ENCODE results near the gene SHROOM3. TPM values are rescaled to one million over a fixed set of nuclear protein-coding genes. Genes with fewer than 3 reads are reported as not detected.

SHROOM3 gene
- total and polyA plus RNA-seq, 4 donors = 4.7 to 25.8 (median 8.7) TPM

DNA sequence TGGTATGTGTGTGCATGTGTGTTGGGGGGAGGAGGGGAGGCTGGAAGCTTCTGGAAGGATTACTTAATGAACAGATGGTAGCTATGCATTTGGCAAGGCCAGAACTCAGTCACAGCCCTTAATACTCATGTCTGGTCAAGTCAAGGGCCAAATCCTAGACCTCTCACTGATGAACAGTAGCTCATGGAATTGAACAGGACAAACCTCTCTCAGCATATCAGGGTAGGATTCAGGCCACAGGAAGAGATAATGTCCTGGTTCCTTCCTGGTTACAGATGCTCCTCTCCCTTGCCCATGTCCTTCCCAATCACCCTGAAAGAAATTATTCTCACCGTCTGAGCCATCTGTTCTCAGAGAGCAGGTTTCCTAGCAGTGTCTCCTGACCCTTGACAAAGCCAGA lies 297.2 kb downstream of the SHROOM3 start:
- Histone ChIP-seq H3K27me3 (ENCODE audit: control insufficient read depth in 4 of 4, insufficient read depth in 4 of 4, low read length in 3 of 4) (no peaks in the 10 kb centered on the region), H3K4me1 (ENCODE audit: control insufficient read depth in 4 of 4, insufficient read depth in 4 of 4, low read length in 3 of 4) (no peaks in the 10 kb centered on the region), H3K9me3 (ENCODE audit: control insufficient read depth in 4 of 4, low read length in 3 of 4) (no peaks in the 10 kb centered on the region), H3K27ac (ENCODE audit: low read depth in 1 of 2, low read length in 2 of 2) (peak overlapping the region in 1 of 2 donors; percentile 16), H3K4me3 (ENCODE audit: low read depth in 1 of 3, low read length in 3 of 3) (no peak overlapping the region), H3K9ac (ENCODE audit: low read depth in 1 of 2, low read length in 2 of 2) (no peak overlapping the region), H3K36me3 (ENCODE audit: control insufficient read depth in 4 of 4, insufficient read depth in 3 of 4, low read depth in 1 of 4, low read length in 3 of 4) (no peaks in the 10 kb centered on the region)
- WGBS = 82% methylated on average over 1 of the region's 1 CpG
- no peak for DNase-seq (ENCODE audit: low spot score)
- TF ChIP-seq, protein P1, sequence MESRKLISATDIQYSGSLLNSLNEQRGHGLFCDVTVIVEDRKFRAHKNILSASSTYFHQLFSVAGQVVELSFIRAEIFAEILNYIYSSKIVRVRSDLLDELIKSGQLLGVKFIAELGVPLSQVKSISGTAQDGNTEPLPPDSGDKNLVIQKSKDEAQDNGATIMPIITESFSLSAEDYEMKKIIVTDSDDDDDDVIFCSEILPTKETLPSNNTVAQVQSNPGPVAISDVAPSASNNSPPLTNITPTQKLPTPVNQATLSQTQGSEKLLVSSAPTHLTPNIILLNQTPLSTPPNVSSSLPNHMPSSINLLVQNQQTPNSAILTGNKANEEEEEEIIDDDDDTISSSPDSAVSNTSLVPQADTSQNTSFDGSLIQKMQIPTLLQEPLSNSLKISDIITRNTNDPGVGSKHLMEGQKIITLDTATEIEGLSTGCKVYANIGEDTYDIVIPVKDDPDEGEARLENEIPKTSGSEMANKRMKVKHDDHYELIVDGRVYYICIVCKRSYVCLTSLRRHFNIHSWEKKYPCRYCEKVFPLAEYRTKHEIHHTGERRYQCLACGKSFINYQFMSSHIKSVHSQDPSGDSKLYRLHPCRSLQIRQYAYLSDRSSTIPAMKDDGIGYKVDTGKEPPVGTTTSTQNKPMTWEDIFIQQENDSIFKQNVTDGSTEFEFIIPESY (IDR thresholded peaks at IDR 0.05) = no peak
- TF ChIP-seq HNF4G (IDR thresholded peaks at IDR 0.05) (no peak), JUND (IDR thresholded peaks at IDR 0.05) (no peak), RXRA (IDR thresholded peaks at IDR 0.05) (no peak), NR2F2 (IDR thresholded peaks at IDR 0.05) (no peak), HNF4A (conservative IDR thresholded peaks at IDR 0.05) (no peak), FOXA1 (IDR thresholded peaks at IDR 0.05) (no peak), TAF1 (conservative IDR thresholded peaks at IDR 0.05) (no peak)
- TF ChIP-seq, protein P2, sequence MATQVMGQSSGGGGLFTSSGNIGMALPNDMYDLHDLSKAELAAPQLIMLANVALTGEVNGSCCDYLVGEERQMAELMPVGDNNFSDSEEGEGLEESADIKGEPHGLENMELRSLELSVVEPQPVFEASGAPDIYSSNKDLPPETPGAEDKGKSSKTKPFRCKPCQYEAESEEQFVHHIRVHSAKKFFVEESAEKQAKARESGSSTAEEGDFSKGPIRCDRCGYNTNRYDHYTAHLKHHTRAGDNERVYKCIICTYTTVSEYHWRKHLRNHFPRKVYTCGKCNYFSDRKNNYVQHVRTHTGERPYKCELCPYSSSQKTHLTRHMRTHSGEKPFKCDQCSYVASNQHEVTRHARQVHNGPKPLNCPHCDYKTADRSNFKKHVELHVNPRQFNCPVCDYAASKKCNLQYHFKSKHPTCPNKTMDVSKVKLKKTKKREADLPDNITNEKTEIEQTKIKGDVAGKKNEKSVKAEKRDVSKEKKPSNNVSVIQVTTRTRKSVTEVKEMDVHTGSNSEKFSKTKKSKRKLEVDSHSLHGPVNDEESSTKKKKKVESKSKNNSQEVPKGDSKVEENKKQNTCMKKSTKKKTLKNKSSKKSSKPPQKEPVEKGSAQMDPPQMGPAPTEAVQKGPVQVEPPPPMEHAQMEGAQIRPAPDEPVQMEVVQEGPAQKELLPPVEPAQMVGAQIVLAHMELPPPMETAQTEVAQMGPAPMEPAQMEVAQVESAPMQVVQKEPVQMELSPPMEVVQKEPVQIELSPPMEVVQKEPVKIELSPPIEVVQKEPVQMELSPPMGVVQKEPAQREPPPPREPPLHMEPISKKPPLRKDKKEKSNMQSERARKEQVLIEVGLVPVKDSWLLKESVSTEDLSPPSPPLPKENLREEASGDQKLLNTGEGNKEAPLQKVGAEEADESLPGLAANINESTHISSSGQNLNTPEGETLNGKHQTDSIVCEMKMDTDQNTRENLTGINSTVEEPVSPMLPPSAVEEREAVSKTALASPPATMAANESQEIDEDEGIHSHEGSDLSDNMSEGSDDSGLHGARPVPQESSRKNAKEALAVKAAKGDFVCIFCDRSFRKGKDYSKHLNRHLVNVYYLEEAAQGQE (IDR thresholded peaks at IDR 0.05) = no peak
- TF ChIP-seq, protein P3, sequence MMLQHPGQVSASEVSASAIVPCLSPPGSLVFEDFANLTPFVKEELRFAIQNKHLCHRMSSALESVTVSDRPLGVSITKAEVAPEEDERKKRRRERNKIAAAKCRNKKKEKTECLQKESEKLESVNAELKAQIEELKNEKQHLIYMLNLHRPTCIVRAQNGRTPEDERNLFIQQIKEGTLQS (IDR thresholded peaks at IDR 0.05) = no peak

DNA sequence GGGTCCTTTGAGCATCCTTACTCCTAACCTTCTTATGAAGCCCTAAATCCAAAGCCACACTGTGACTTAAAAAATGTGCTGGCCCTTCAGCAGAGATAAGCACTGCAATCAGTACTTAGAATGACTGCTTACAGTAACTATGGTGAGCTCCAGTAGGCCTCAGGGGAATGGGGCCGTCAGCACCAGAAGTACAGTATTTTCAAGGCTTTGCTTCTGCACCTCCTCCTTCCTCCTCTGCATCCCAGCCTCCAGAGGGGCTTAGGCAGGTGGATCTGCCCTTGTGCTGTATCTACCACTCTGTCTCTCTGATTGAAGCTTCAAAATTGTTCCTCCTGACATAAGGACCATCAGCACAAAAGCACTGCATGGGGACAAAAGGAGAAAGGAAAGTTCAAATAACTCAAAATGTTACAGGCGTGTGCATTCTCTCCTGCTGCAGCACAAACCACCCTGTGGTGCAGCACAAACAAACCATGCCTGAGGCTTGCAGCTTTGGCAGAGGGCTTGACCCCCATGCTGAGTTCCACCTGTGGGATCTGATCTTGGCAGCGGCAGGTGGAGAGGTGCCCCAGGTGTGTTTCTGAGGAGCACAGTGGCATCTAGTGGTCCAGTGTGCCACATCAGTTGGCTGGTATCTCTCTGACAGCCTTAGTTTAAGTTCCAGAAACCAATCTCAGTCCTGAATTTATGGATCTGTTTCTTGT lies 298.2 kb downstream of the SHROOM3 start:
- DNase-seq (ENCODE audit: low spot score) = no peak

More for the DNA sequence above, 298.2 kb downstream of the SHROOM3 start:
- Histone ChIP-seq H3K27ac (ENCODE audit: low read depth in 1 of 2, low read length in 2 of 2) (no peak overlapping the region), H3K9ac (ENCODE audit: low read depth in 1 of 2, low read length in 2 of 2) (no peak overlapping the region), H3K9me3 (ENCODE audit: control insufficient read depth in 4 of 4, low read length in 3 of 4) (no peaks in the 10 kb centered on the region), H3K4me3 (ENCODE audit: low read depth in 1 of 3, low read length in 3 of 3) (no peak overlapping the region), H3K4me1 (ENCODE audit: control insufficient read depth in 4 of 4, insufficient read depth in 4 of 4, low read length in 3 of 4) (no peaks in the 10 kb centered on the region), H3K27me3 (ENCODE audit: control insufficient read depth in 4 of 4, insufficient read depth in 4 of 4, low read length in 3 of 4) (no peaks in the 10 kb centered on the region), H3K36me3 (ENCODE audit: control insufficient read depth in 4 of 4, insufficient read depth in 3 of 4, low read depth in 1 of 4, low read length in 3 of 4) (no peaks in the 10 kb centered on the region)
- TF ChIP-seq RAD21 (IDR thresholded peaks at IDR 0.05) = peak; percentile 77 to 98
- TF ChIP-seq EGR1 (IDR thresholded peaks at IDR 0.05; ENCODE audit: low read depth in 2 of 2) = no peak
- TF ChIP-seq, protein P4, sequence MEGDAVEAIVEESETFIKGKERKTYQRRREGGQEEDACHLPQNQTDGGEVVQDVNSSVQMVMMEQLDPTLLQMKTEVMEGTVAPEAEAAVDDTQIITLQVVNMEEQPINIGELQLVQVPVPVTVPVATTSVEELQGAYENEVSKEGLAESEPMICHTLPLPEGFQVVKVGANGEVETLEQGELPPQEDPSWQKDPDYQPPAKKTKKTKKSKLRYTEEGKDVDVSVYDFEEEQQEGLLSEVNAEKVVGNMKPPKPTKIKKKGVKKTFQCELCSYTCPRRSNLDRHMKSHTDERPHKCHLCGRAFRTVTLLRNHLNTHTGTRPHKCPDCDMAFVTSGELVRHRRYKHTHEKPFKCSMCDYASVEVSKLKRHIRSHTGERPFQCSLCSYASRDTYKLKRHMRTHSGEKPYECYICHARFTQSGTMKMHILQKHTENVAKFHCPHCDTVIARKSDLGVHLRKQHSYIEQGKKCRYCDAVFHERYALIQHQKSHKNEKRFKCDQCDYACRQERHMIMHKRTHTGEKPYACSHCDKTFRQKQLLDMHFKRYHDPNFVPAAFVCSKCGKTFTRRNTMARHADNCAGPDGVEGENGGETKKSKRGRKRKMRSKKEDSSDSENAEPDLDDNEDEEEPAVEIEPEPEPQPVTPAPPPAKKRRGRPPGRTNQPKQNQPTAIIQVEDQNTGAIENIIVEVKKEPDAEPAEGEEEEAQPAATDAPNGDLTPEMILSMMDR (IDR thresholded peaks at IDR 0.05; ENCODE audit: low read depth, low read length, missing input control) = peak; percentile 46
- TF ChIP-seq HNF4A (conservative IDR thresholded peaks at IDR 0.05) = peak in 1 of 2 donors; percentile 36
- peak in 1 of 2 donors; percentile 67 for TF ChIP-seq RXRA (IDR thresholded peaks at IDR 0.05)
- TF ChIP-seq SP1 (IDR thresholded peaks at IDR 0.05) = no peak
- 79% methylated on average over 3 of the region's 3 CpGs for WGBS

All from liver (tissue), 9 donors.